Hair follicular keratinocyte (primary cell): ENCODE results near the gene SWI5. TPM values are rescaled to one million over a fixed set of nuclear protein-coding genes. Genes with fewer than 3 reads are reported as not detected.

ENCODE experiments used
- total RNA-seq: library from RNA; depleted of rRNA; stranded (reverse); fragments of >200 nt; gene quantifications from 2 replicates; pipeline ENCODE4 v1.2.3, GENCODE V29; 2015

SWI5 gene
- 27.8 and 38.7 TPM in 2 replicates for total RNA-seq

DNA sequence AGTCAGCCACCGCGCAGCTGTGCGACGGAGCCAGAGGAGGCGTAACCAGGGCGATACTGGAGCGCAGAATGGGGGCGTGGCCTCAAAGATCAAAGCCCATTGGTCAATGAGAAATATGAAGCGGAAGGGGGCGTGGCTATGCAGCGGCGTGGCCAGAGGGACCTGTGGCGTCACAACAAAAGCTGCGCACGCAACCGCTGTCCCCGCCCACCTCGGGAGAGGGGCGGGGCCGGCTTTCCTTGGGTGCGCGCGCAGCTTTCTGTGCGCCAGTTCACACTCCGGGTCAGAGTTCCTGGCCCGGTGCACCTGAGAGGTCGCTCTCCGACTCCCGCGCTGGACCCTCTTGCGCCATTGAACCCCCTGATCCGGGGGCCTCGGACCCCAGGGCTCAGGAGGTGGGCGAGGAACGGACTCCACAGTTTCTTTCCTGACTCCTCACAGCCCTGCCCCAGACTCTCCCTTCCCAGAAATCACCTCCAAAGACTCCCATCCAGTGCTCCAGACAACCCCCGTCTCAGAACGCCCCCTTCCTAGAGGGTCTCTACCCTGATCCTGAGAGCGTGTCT lies at the start of gene SWI5:
TSS of gene SWI5 (plus strand) at position 269 of the 566 bp plus-strand sequence.

DNA sequence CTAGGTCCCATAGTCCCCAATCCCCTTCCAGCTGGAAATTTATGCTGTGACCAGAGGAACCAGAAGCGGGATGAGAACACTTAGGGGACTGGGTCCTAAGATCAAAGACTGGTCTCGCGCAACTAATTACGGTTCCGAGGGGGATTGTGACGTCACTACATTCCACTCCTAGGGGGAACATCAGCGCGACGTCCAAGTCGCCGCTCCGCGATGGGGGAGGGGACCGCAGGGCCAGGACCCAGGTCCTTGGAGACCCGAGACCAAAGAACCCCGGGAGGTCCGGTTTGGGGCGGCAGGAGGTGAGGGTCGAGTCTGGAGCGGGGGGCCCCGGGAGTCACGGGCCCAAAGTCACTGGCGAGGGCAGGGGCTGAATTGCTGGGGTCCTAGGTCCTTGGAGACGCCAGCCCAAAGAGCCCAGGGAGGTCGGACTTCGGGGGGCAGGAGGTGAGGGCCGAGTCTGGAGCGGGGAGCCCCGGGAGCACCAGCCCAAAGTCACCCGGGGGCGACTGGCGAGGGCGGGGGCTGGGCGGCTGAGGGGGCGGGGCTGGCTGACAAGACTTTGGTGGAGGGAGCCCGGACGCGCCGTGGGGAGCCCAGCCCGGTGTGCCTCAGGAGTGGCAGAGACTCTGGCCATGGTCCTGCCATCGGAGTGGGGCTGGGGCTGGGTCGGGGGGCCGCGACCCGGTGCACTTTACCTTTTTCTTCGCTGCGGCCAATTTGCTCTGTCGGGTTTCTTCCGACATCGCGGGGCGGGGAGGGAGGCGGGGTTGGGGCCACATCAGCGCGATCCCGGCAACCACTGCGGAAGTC lies 673 bp upstream of the SWI5 start, which contains the start of gene GOLGA2:
TSS of gene GOLGA2 (minus strand) at position 810 of the 810 bp plus-strand sequence. CDS start at position 779, 31 bp downstream.

DNA sequence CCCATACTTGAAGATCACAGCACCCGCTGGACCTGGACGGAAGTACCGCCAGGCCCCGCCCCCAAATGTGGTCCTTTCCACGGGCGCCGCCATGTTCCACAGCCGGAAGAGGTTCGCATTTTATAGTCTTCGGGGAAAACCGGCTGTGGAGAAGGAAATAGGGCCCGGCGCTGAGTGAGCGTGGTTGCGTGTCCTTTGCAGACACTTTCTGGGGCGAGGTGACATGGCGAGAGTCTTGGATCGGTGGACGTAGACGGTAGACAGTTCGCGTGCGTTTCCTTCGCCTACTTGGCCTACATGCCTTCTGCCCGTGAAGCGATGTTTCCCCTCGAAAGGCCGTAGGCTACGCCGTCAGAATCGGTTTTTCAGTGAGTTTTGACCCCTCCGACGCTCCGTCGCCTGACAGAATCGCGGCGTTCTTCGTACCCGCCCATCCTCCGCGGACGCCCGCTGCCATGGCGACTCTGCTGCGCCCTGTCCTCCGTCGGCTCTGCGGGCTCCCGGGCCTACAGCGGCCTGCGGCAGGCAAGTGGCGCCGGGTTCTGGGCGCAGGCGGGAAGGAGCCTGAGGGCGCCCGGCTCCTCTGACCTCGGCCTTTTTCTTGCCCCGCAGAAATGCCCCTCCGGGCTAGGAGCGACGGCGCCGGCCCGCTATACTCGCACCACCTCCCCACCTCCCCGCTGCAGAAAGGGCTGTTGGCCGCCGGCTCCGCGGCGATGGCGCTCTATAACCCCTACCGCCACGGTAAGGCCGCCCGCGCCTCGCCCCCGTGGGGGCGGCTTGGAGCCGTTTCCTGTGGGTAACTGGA lies 46.5 kb downstream of the SWI5 start, which contains the start of the genes COQ4 and TRUB2:
TSS of gene COQ4 (plus strand) at position 436 of the 808 bp plus-strand sequence. CDS start at position 456, 20 bp downstream.
TSS of gene TRUB2 (minus strand) at position 44 of the 808 bp plus-strand sequence. CDS start at position 5, 39 bp downstream.

Other genes starting within 250 kb of the SWI5 start
- gene NAIF1, start 209.0 kb upstream of the SWI5 start, total RNA-seq, result 6.4 and 8.1 TPM in 2 replicates
- gene SLC25A25, start 208.0 kb upstream of the SWI5 start, total RNA-seq, result 7.3 and 8.0 TPM in 2 replicates
- 60.0 and 75.4 TPM in 2 replicates for gene PTGES2, start 148.5 kb upstream of the SWI5 start, total RNA-seq
- 8.8 and 22.4 TPM in 2 replicates for gene LCN2, start 126.8 kb upstream of the SWI5 start, total RNA-seq
- 223 and 319 TPM in 2 replicates for gene BBLN, start 116.0 kb upstream of the SWI5 start, total RNA-seq
- 48.4 and 49.0 TPM in 2 replicates for gene CIZ1, start 84.7 kb upstream of the SWI5 start, total RNA-seq
- gene DNM1, start 72.9 kb upstream of the SWI5 start, total RNA-seq, result 0.16 and 0.27 TPM in 2 replicates
- 59.2 and 71.3 TPM in 2 replicates for gene GOLGA2, start 269 bp upstream of the SWI5 start, total RNA-seq
- 15.0 and 22.2 TPM in 2 replicates for gene TRUB2, start 46.2 kb downstream of the SWI5 start, total RNA-seq
- gene COQ4, start 46.6 kb downstream of the SWI5 start, total RNA-seq, result 37.6 and 50.8 TPM in 2 replicates
- gene SLC27A4, start 64.3 kb downstream of the SWI5 start, total RNA-seq, result 32.6 and 38.4 TPM in 2 replicates
- gene URM1, start 95.1 kb downstream of the SWI5 start, total RNA-seq, result 23.8 and 28.3 TPM in 2 replicates
- gene CERCAM, start 144.6 kb downstream of the SWI5 start, total RNA-seq, result 29.6 and 69.9 TPM in 2 replicates
- gene ODF2, start 179.7 kb downstream of the SWI5 start, total RNA-seq, result 26.6 and 44.8 TPM in 2 replicates
- gene GLE1, start 228.4 kb downstream of the SWI5 start, total RNA-seq, result 22.0 and 28.9 TPM in 2 replicates